GM19468 (cell line): ENCODE measurements around the gene C1orf226.

Source experiments
- ATAC-seq: cut with Tn5 transposase; IDR thresholded peaks from one replicate; pipeline ENCODE4 v1.9.1; 2021; ENCODE audit warnings: mild to moderate bottlenecking, moderate library complexity, moderate number of reproducible peaks; ENCODE audit not compliant: unreplicated experiment; ENCODE audit errors: extremely low read depth

Gene C1orf226

DNA sequence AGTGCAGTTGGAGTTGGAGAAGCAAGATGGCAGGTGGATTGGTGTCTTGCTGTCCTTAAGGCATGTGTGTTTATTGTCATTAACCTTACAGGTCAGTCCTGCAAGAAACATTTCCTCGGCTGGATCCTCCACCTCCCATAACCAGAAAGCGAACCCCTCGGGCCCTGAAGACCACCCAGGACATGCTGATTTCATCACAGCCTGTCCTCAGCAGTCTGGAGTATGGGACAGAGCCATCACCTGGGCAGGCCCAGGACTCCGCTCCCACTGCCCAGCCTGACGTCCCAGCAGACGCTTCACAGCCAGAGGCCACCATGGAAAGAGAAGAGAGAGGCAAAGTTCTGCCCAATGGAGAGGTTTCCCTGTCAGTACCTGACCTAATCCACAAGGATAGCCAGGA lies 1.6 kb downstream of the C1orf226 start:
- no peak for ATAC-seq

DNA sequence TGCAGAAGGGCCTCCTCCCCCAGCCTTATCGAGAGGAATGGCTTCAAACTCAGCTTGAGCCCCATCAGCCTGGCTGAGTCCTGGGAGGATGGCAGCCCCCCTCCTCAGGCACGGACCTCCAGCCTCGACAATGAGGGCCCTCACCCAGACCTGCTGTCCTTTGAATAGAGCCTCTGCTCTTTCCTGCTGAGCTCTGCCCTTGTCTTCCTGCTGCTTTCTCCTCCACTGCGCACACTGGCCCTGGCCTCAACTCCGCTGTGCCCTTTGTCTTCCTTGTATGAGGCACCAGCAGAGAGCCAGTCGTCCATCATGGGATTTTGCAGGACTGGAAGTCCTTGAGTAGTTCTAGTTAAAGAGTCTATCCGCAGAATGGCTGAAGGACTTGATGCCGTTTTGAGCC lies 2.0 kb downstream of the C1orf226 start:
- ATAC-seq = no peak

DNA sequence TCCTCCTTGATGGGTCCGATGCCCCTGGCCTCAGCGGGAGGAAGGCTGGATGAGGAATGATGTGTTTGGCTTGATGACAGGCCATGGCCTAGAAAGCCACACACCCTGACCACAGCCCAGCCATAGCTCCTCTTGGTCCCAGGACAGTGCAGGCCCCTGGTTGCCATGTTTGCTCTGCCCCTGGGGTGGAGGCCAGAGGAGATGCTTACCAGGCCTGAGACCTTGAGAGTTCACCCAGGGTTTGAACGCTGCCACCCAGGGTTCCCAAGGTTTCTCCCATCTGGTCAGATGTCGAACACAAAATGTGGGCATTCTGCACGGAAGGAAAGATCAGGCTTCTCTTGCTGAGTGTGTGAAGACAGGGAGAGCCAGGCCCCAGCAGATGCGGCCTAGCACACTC lies 2.6 kb downstream of the C1orf226 start:
- ATAC-seq = no peak

DNA sequence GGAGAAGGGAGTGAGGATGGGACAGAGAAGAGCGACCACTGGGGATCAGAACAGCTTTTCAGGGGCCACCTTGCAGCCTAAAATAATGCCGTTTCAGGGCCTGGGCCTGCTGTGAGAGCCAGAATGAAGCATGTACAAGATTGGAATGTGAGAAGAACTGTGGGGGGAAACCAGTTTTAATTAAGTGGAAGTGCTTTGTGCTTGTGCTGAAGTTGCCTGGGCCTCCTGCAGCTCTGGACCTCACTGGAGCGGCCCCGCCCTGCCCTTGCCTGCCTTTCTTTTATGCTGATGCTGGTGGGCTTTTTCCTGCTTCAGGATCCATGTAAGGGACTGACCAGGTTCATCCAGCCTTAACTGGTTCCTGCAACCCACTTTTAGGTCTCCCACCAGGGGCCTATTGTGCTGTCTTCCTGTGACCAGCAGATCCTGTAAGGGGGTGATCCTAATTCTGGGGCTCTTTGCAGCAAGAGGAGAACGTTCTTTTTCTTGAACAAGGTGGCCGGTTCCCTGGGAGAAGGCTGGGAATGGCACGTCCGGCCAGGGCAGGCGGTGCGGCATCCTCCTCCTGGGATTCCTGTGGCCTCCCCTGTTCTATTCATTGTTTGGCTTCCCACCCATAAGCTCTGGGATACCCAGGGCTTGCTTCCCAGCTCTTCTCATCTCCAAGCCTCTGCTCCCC lies 3.2 kb downstream of the C1orf226 start:
- no peak for ATAC-seq

DNA sequence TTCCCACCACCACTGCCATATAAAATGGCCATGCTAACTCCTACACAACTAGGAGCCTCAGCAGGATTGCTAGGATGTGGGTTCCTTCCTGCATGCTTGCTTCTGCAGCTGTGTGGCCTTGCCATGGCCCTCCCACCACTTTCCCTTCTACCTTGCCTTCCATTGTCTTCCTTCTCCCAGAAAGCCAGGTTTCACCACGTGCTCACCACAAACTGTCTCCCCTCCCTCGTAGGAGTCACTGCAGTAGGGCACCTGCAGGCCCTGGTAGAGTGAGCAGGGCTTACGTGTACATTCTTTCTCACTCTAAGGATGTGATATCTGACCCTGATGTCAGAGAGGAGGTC lies 3.7 kb downstream of the C1orf226 start:
- ATAC-seq = no peak

DNA sequence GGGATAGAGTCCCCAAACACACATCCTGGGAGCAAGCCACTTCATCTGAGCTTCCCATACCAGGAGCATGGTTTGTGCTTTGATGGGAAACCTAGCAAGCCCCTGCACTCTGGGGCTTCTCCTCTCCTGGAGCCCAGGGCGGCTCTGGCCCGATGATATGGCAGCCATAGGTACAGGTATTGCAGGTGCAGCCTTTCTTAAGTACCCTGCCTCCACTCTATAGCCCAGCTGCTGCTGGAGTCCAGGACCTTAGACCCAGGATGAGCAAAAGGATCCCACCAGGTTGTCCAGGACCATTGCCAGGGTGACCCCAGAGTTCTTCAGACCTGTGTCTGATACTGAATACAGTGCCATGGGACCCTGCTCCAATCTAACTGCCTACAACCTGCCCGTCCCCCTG lies 4.2 kb downstream of the C1orf226 start:
- ATAC-seq = no peak

DNA sequence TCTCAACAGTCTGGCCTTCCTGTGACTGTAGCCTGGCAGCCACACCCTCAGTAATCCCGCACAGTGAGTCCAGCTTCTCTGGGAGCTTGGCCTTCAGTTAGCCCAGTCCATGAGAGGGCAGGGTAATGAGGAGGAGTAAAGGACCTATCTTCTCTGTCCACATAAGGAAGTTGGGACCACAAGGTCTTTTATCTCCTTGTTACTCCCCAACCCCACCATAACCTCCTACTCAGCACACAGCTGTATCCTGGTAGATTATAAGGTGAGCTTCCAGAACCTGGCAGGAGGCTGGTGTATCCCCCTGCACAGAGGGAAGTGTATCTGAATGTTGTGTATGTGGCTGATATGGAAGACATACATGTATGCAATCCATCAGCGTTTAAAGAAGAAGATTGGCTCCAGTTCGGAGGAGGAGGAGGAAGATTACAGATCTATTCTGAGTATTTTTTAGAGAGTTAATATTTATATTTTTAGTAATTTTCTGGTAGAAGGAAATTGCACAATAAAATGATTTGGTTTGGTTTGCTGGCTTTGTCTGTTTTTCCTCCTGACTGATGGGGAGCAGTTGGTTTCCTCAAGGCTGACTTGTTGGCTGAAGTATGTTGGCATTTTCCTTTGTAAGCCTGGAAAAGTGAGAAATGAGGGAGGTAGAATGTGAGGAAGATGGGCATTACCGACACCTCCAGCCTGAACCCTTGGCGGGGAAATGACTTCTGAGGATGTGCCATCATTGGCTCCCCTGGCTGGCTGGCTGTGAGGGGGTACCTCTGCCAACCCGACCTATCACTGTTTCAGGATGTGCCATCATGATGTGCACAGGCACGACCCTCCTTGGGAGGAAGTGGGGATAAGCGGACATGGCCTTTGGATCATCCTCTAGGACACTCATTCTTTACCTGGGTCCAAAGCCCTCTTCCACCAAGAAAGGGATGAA lies 5.0 kb downstream of the C1orf226 start:
- ATAC-seq = no peak

DNA sequence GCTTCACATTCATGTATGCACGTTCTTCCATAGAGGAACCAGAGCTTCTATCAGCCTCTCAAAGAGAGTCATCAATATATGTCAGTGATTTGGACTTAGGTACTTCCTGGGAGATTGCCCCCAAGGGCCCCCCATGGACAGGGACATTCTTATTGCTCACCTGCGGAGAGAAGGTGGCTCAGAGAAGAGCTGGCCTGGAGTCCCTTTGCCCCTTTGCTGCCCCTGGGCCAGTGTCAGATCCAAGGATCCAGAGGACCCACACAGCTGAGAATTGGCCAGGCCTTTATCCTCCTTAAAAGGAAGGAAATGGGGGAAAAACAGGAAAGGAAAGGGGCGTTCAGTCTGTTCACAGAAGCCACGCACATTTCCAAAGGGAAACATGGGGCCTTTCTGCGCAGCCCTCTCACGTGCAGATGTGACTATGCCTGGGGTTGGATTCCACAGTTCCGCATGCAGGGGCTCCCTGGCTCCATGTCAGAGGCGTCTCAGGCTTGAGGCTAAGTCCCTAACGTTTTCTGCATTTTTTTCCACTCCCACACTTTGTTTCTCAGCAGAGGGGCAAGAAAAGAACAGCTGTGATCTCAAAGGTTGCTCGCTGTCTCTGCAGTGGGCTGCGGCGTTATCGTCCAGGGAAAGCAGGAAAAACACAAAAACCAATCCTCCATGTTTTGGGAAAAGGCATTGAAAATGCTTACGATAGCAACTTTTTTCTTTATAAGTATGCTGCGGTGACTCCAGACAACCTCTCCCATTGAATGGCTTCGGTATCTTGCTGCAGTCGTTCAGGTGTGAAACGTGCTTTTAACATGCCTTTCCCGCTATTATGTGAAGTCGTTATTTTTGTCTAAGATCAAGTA lies 5.9 kb downstream of the C1orf226 start:
- no peak for ATAC-seq

DNA sequence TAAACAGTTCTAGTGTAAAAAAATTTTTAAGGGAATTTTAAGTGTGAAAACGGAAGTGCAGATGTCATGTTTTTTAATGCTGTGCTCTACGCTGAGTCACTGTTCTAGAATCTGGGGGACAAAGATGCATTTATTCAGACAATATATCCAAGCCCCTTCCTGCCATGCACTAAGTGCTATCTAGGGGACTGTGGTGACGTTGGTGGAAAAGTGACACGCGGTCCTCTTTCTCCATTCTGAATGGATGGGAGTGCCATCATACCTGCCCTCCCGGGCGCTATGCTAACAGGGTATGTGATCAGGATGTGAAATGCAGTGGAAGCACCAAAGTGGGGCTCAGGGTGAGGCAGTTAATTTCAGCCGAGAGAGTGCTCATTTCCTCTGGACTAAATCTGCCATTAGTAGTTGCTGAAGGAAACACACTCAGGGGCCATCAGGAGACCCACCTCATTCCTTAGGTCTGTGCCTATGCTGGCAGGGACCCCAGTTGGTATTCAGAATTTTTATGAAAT lies 6.6 kb downstream of the C1orf226 start:
- no peak for ATAC-seq

DNA sequence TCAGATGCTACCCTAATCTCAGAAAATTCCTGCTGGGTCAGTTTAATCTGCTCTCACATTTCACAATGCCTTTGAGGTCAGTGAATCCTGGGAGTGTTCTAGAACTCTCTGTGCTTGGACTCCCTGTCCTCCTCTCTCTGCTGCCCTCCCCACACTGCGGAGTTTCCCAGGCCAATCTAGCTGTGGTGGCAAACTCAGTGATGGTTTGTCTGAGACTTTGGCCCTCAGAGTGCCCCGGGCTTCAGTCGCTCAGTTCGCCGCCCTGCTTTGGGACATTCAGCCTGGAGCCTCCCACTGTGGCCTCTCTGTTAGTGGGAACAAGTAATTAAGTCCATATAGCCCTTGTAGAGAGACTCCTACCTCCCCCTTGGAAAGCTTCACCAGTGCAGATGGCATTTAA lies 7.1 kb downstream of the C1orf226 start:
- ATAC-seq = no peak

DNA sequence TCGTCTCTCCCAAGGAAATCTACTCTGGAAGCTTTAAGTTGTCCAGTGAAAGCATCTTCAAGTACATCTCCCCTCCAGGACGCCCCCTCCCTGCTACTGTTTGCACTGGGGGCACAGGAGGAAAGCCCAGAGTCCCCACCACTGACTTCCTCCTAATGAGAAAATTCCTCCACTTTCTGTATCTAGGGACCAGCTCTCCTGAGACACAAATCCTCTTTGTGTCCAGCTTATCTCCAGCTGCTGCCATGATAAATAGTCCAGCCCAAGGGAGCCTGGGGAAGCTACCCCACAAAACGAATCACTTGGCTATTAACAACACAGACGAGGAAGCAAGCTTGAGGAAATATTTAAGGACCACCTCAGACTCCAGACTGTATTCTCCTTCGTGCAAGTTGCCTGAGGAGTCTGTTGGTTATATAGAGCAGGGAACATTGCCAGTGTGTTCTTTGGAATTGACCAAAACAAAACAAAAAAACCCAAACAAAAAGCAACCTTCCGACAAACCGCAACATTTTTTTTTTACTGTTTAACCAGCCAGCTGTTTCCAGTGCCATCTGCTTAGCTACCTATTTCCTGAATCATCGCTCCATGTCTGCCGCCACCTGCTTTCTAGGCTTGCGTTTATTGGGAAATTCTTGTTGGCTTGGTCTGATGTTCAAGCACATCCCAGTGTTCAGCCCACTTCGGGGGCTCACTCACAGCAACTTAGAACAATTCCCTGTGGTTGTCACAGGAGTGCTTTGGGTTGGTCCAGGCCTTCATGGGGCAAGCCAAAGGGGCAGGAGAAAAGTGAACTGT lies 7.7 kb downstream of the C1orf226 start:
- no peak for ATAC-seq

DNA sequence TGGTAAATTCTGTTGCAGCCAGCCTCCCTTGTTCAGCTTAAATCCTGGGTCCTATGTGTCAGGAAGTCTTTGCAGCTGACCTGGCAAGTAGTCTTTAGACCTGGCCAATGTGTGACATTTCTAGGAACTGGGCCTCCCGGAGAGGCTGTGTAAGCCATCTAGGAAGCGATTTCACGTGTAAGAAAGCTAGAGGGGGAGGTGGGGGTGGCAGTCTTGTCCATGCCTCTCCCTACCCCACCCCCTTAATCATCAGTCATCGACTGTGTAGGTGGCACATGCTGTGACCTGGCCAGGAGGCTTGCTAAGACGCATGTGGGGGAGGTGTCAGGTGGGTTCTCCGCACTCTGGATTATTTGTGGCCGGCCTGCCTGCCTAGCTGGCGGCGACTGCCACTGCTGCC lies 8.4 kb downstream of the C1orf226 start:
- ATAC-seq = no peak

DNA sequence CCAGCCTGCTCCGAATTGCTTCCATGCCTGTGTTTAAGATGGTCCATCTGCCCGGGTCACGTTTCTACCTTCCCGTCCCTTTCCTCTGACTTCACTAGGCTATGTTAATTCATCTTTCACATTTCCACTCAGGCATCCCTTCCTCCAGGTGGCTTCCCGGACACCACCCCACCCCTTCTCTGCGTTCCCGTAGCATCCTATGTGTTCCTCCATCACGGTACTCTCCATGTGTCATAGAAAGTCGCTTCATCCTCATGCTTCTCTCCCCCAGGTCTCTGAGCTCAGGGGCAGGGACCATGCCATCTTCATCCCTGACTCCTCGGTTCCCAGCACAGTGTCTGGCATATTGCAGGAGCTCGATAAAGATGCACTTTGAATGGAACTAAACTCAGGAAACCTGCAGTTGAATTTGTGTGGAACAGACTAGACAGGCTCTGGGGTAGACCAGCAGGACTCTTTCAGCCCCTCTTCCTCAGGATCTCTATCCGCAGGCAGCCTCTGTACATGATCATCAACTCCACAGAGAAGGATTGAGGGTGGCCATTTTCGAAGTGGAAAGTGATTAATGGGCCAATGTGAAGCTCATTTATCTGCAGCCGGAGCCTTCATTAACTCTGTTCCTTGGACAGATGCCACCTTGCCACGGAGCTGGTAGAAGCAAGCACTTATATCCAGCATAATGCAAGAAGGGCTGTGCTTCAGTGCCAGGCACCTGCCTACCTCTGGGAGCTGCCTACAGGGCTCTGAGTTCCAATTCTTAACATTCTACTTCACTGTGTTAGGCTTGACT lies 9.1 kb downstream of the C1orf226 start:
- ATAC-seq = no peak

DNA sequence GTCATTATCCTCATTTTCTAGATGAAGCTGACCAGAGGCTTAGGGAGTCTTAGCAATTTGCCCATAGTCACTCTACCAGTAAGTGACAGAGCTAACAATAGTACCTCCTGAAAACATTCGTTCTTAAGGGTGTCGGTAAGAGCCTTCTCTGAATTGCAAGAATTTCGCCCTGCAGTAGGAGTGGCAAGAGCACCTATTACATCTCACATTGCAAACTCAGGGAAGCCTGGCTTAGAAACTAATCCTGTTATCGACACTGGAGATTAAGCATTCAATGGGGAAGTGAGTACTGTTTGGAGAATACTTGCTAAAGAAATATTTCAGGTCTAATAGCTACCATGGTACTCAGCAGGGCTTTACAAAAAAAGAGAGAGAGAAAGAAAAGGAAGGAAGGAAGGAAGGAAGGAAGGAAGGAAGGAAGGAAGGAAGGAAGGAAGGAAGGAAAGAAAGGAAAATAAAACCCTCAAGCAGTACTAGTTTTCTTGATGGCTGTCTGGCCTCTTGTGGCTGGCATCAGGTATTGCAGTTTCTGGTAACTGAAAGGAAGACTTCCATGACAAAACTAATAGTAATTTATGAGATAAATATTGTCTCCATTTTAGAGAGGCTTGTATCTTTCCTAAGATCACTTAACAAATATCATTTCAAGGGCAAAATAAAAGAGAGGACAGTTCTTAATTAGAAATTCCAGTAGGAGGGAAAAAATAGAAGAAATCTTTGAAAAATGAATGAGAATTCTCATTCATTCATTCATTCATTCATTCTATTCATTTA lies 10.4 kb downstream of the C1orf226 start:
- ATAC-seq = no peak

DNA sequence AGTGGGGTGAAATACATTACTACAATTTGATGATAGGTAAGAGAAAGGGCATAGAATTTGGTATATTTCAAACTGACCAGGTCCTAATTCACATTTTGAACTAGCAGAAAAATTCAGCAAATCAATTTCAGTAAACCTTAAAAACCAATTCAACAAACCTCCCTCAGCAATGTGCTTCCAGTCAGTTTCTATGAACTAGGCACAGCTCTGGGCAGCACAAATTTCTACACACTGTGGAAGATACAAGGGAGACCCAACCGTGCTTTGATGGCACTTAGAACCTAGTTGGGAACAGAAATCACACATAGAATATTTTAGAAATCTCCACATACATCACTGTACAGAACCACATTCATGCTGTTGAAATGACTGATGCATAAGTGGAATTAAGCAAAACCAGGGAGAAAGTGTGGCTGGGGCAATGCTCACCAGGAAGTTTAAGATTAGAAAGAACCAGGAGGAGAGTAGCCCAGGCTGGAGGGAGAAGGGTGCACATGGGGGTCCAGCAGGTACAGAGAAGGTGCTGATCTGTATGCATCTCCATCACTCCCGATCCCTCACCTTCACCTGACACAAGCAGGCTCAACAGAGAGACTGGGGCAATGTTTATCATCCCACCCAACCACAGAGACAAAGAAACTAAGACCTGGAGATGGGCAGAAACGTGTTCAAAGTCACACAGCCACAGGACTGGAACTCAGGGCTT lies 14.8 kb downstream of the C1orf226 start:
- no peak for ATAC-seq

DNA sequence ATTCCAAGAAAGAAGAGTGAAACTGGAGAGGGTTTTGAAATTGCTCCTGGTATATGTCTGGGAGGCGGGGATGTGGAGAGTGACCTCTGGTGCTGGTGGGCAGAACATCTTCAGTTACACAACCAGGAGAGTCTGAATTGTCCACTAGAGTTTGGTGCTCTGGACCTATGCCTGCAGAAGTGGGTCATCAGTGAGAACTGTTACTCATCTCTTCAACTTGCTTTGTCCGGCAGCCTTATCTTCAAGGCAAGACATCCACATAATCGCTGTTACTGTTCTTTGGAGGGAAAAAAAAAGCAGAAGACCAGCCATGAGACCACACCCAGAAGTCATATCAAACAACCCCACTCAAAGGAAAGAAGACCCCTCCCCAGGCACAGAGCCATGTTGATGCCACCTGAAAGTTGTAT lies 15.5 kb downstream of the C1orf226 start:
- no peak for ATAC-seq

DNA sequence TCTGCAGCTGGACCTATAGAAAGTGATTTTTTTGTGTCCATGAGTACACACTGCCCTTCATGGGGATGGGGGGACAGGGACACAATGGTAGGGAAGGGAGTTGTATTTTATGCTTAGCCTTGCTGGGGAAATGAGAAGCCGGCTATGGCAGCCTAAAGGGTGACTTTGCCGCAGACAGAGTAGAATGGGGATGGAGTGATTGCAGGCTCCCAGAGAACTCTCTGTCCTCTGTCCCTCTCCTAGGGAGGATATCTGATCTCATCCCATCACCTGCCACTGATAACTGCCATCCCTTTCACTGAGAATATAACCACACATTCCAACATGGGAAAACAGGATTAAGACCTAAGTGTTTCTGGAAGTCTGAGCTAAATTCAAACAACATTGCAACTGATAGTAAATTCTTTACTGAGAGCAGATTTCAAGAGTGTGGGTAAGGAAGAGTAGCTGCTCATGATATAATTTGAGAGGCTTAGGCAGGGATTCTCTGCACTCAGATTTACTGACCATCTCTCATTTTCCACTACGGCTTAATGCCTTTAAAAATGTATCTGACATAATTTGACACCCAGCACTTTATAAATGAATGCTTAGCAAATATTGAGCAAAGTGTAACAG lies 16.5 kb downstream of the C1orf226 start:
- ATAC-seq = no peak
